HL-60 (cell line): ENCODE measurements around the gene BGLAP.

Experiments used
- CTCF ChIP-seq: IDR thresholded peaks from one replicate; pipeline ENCODE4 v1.5.1; 2011; ENCODE audit warnings: low read length, control low read depth, inconsistent platforms; ENCODE audit not compliant: insufficient read depth
- POLR2AphosphoS5 ChIP-seq: IDR thresholded peaks from 2 replicates; pipeline ENCODE4 v1.6.1; 2012; ENCODE audit warnings: low read depth
- REST ChIP-seq: IDR thresholded peaks from 2 replicates; pipeline ENCODE4 v1.6.1; 2012; ENCODE audit warnings: low read depth; ENCODE audit not compliant: insufficient replicate concordance
- SPI1 ChIP-seq: IDR thresholded peaks from 2 replicates; pipeline ENCODE4 v1.6.1; 2012; ENCODE audit warnings: low read depth, mild to moderate bottlenecking, borderline replicate concordance

GRCh38 chr1:156204686-156205085 is 37.3 kb upstream of the BGLAP start:
- no peak for TF ChIP-seq CTCF
- no peak for TF ChIP-seq POLR2AphosphoS5
- TF ChIP-seq REST = no peak
- no peak for TF ChIP-seq SPI1
